Right lobe of liver (tissue), 6 donors: ENCODE data around the gene RREB1. TPM values are rescaled to one million over a fixed set of nuclear protein-coding genes. Genes with fewer than 3 reads are reported as not detected.

ENCODE experiments used
- ATAC-seq, 4 donors: fragments of 200-7000 bp; cut with Tn5 transposase; one replicate each; pipeline ENCODE4 v1.9.1; 2020; ENCODE audit warnings: mild to moderate bottlenecking in 4 of 4, moderate library complexity in 4 of 4
- DNase-seq, 3 donors: peaks; one replicate each; pipeline ENCODE4 v3.0.0-alpha.2; 2020
- H3K27ac ChIP-seq, 3 donors: fragments of 200-600 bp; one replicate each; pipeline ENCODE4 v1.8.0; 2022
- H3K27me3 ChIP-seq, 2 donors: fragments of 200-600 bp; one replicate each; pipeline ENCODE4 v1.8.0; 2022
- H3K36me3 ChIP-seq, 4 donors: fragments of 200-600 bp; sonication (generic) in 1 of 4; one replicate each; pipeline versions ENCODE4 v1.5.1 to v1.8.0; 2017 to 2022; ENCODE audit warnings: control low read depth in 1 of 4
- H3K4me1 ChIP-seq, 4 donors: fragments of 200-600 bp; sonication (generic) in 1 of 4; one replicate each; pipeline versions ENCODE4 v1.5.1 to v1.8.0; 2017 to 2022; ENCODE audit warnings: control low read depth in 1 of 4
- H3K4me3 ChIP-seq, 3 donors: fragments of 200-600 bp; one replicate each; pipeline ENCODE4 v1.8.0; 2022
- H3K9me3 ChIP-seq, 4 donors: fragments of 200-600 bp; sonication (generic) in 1 of 4; one replicate each; pipeline versions ENCODE4 v1.5.1 to v1.8.0; 2017 to 2022; ENCODE audit warnings: control low read depth in 1 of 4
- POLR2A ChIP-seq: fragments of 450-650 bp; IDR thresholded peaks from one replicate; pipeline ENCODE4 v1.6.1; 2017; ENCODE audit warnings: antibody characterized with exemption, mild to moderate bottlenecking
- WGBS: methylation state at CpG from one replicate; pipeline ENCODE4 v1.1.6; 2018; ENCODE audit warnings: low coverage, low lambda C conversion rate; ENCODE audit not compliant: insufficient coverage; ENCODE audit errors: missing lambda C conversion rate; 5-methylcytosine and 5-hydroxymethylcytosine counted together
- intact Hi-C, 2 donors: fragments of 100-400 bp; cut with DNase I; formaldehyde crosslinking; loops; one replicate each; pipeline versions ENCODE4 v1.11.2 to v1.14.1; 2022
- total RNA-seq, 6 experiments: library from RNA; depleted of rRNA in 2 of 6; stranded (reverse); fragments of >200 nt in 2 of 6; fragmentation: NEBNext Ultra II Directional in 3 of 6; extraction: Animal tissue kit (Norgen Biotek cat#: 25700) in 3 of 6; gene quantifications; one replicate each; pipeline versions ENCODE4 v1.1.0 to v1.2.4, GENCODE V29; 2016 to 2023
- TF ChIP-seq, protein P1 (sequence below), 4 donors: fragments of 200-600 bp in 3 of 4; fragments of 450-650 bp in 1 of 4; IDR thresholded peaks; one replicate each; pipeline versions ENCODE4 v1.5.1 to v1.8.0; 2016 to 2022; ENCODE audit warnings: antibody characterized with exemption in 4 of 4, mild to moderate bottlenecking in 2 of 4
- donor health status: DM: no; HTN: yes; CAD: no.
- donor health status: DM: no; HTN: no; CAD: no.
- donor health status: DM: no; HTN: no; CAD: no.
- donor health status: DM: no; HTN: yes; CAD: no.
- donor health status: DM: no; HTN: yes; CAD: no.

The RREB1 gene
- total RNA-seq, 6 experiments from 2014 or later = 28.7 to 46.3 (median 39.6) TPM

GRCh38 chr6:7201732-7202541, 94.2 kb downstream of the RREB1 start:
- peak; percentile 29 to 55 (median 39) for ATAC-seq

DNA sequence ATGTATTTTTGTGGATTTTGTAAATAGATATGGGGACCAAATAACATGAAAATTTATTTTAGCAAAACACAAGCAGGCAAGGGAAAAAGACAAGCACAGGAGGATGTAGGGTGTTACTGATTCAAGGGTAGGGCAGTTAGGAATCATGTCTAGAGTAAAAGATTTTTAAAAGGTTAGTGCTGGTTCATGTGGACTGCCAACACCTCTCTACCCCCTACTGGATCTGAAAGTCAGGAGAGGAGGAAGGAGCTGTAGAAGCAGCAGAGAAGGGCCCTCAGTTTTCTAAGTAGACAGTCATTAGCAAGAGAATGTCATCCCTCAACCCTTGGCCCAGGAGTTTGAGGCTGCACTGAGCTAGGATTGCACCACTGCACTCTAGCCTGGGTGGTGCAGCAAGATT, 95.2 kb downstream of the RREB1 start:
- Histone ChIP-seq H3K4me3 (no peak overlapping the region), H3K27ac (peak overlapping the region in 2 of 3 donors; percentile 32 to 69), H3K36me3 (peaks cover 0 to 12% (median 2%) of the 10 kb centered on the region in 4 donors), H3K4me1 (peaks cover 0 to 19% (median 6%) of the 10 kb centered on the region in 4 donors), H3K27me3 (no peaks in the 10 kb centered on the region), H3K9me3 (no peaks in the 10 kb centered on the region)
- TF ChIP-seq, protein P1, sequence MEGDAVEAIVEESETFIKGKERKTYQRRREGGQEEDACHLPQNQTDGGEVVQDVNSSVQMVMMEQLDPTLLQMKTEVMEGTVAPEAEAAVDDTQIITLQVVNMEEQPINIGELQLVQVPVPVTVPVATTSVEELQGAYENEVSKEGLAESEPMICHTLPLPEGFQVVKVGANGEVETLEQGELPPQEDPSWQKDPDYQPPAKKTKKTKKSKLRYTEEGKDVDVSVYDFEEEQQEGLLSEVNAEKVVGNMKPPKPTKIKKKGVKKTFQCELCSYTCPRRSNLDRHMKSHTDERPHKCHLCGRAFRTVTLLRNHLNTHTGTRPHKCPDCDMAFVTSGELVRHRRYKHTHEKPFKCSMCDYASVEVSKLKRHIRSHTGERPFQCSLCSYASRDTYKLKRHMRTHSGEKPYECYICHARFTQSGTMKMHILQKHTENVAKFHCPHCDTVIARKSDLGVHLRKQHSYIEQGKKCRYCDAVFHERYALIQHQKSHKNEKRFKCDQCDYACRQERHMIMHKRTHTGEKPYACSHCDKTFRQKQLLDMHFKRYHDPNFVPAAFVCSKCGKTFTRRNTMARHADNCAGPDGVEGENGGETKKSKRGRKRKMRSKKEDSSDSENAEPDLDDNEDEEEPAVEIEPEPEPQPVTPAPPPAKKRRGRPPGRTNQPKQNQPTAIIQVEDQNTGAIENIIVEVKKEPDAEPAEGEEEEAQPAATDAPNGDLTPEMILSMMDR (IDR thresholded peaks at IDR 0.05) = no peak
- no peak for TF ChIP-seq POLR2A
- intact Hi-C loops = loop anchor here in 1 of 2 donors (10.0 kb wide), 1 partner anchor 48 kb away; no protein-coding TSS in a partner anchor
- DNase-seq = no peak
- no peak for ATAC-seq

More at GRCh38 chr6:7201732-7202541, 94.2 kb downstream of the RREB1 start:
- no peaks in the 10 kb centered on the region for H3K9me3 ChIP-seq
- TF ChIP-seq, protein P1 (IDR thresholded peaks at IDR 0.05) = no peak
- no peak for TF ChIP-seq POLR2A
- DNase-seq = peak in 2 of 3 donors; percentile 63 to 74
- intact Hi-C loops = loop anchor here in 1 of 2 donors (10.0 kb wide), 1 partner anchor 47 kb away; no protein-coding TSS in a partner anchor
- WGBS = 73% methylated on average over 14 of the region's 16 CpGs
- no peak overlapping the region for H3K4me3 ChIP-seq
- peaks cover 0 to 23% (median 6%) of the 10 kb centered on the region in 4 donors for H3K4me1 ChIP-seq
- no peaks in the 10 kb centered on the region for H3K27me3 ChIP-seq
- peaks cover 0 to 10% (median 4%) of the 10 kb centered on the region in 4 donors for H3K36me3 ChIP-seq
- H3K27ac ChIP-seq = peak overlapping the region; percentile 69 to 90 (median 69)

DNA sequence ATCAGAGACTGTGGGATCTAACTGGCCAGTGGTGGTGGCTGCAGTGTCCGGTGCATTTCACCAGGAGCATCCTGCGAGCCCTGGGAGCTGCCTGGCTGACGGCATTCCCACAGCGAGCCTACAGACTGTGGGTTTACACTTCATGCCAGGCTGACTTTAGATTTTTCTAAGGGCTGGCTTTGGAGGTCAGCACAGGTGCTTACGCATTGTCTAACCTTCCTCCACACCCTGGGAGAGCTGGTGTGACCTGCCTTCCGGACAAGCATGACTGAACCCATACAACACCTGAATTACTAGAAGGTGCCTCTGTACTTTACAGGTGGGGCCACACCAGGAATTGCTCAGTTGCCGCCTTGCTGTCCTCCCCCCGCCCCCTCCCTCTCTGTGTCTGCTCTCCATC, 96.2 kb downstream of the RREB1 start:
- Histone ChIP-seq H3K4me3 (no peak overlapping the region), H3K4me1 (peaks cover 0 to 20% (median 6%) of the 10 kb centered on the region in 4 donors), H3K27ac (no peak overlapping the region), H3K27me3 (no peaks in the 10 kb centered on the region), H3K36me3 (peaks cover 0 to 12% (median 2%) of the 10 kb centered on the region in 4 donors), H3K9me3 (no peaks in the 10 kb centered on the region)
- TF ChIP-seq, protein P1 (IDR thresholded peaks at IDR 0.05) = no peak
- TF ChIP-seq POLR2A = no peak
- no peak for ATAC-seq
- no peak for DNase-seq
- WGBS = 89% methylated on average over 3 of the region's 8 CpGs
- intact Hi-C loops = loop anchor here in 1 of 2 donors (10.0 kb wide), 1 partner anchor 49 kb away; no protein-coding TSS in a partner anchor

DNA sequence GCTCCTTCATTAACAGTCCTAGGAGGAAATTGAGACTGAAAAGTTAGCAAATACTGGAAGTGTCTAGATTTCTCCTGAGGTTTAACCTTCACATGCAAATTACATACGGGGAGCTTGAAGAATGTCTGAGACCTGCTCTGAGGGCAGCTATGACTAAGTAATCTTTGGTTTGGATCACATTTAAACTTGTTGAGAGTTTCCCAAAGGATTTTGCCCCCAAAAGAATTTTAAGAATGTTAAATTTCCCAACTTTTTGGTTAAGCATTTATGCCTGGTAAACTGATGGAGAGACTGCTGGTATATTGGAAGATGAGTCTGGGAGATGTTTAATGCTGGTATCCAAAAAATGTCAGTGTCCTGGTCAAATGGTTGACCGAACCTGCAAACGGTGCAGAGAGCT, 97.0 kb downstream of the RREB1 start:
- H3K4me1 ChIP-seq = peaks cover 0 to 25% (median 7%) of the 10 kb centered on the region in 4 donors
- no peak overlapping the region for H3K4me3 ChIP-seq
- H3K9me3 ChIP-seq = no peaks in the 10 kb centered on the region
- 54% methylated on average over 1 of the region's 3 CpGs for WGBS
- ATAC-seq = no peak
- no peak overlapping the region for H3K27ac ChIP-seq
- TF ChIP-seq POLR2A = no peak
- TF ChIP-seq, protein P1 (IDR thresholded peaks at IDR 0.05) = no peak
- intact Hi-C loops = loop anchor here in 1 of 2 donors (10.0 kb wide), 1 partner anchor 50 kb away; no protein-coding TSS in a partner anchor
- DNase-seq = no peak
- no peaks in the 10 kb centered on the region for H3K27me3 ChIP-seq
- H3K36me3 ChIP-seq = peaks cover 0 to 12% (median 2%) of the 10 kb centered on the region in 4 donors
